K562 (cell line): ENCODE measurements around the gene AGBL1. TPM values are rescaled to one million over a fixed set of nuclear protein-coding genes. Genes with fewer than 3 reads are reported as not detected.

Experiments
- ATAC-seq: fragments of 200-7000 bp; cut with Tn5 transposase; 3 replicates; pipeline ENCODE4 v1.9.1; 2020; ENCODE audit warnings: moderate library complexity
- BruUV-seq: library from RNA; stranded (reverse); fragments of 400-500 nt; replicated peaks from 2 replicates; lab custom pipeline; 2021; lab: Mats Ljungman, UMichigan
- CTCF ChIA-PET: fragments of 300-600 bp; formaldehyde crosslinking; extraction: SDS; loops from one replicate; lab custom pipeline; 2021; ENCODE audit warnings: low intra/inter-chr PET ratio; lab: Yijun Ruan, JAX
- POLR2A ChIA-PET: fragments of 300-600, 350-650 bp; sonication (Branson Sonifier 250); formaldehyde crosslinking; extraction: SDS; loops from one replicate; lab custom pipeline; 2021; ENCODE audit warnings: antibody characterized with exemption, inconsistent platforms; lab: Yijun Ruan, JAX
- DNase-seq, 4 experiments: peaks; one replicate each; pipeline versions ENCODE4 v3.0.0 to v3.0.0-alpha.2; 2011 to 2018; ENCODE audit warnings: low spot score in 3 of 4, mixed read lengths in 3 of 4; ENCODE audit errors: extremely low read depth in 1 of 4
- FAIRE-seq: peaks from 2 replicates; lab custom pipeline; 2011; peaks lifted over from hg19 to GRCh38; lab: Jason Lieb, UNC
- H2AFZ ChIP-seq: 2 replicates; pipeline ENCODE4 v1.6.0; 2011; ENCODE audit warnings: low read depth, low read length, control low read depth, inconsistent platforms
- H3K27ac ChIP-seq: fragments of 200-600 bp; 3 replicates; pipeline ENCODE4 v1.8.0; 2011; ENCODE audit warnings: low read depth, mild to moderate bottlenecking, control low read depth, inconsistent platforms, low read length, moderate library complexity, mixed read lengths; ENCODE audit errors: extremely low read depth
- H3K27me3 ChIP-seq, 2 experiments: fragments of 300-600 bp in 1 of 2; 2 replicates in 1 of 2; 3 replicates in 1 of 2; pipeline versions ENCODE4 v1.6.0 to v1.8.0; 2011; ENCODE audit warnings: inconsistent platforms in 2 of 2, low read length in 2 of 2, mild to moderate bottlenecking in 1 of 2, mixed read lengths in 1 of 2, moderate library complexity in 1 of 2; ENCODE audit not compliant: control insufficient read depth in 2 of 2, insufficient read depth in 2 of 2
- H3K36me3 ChIP-seq: fragments of 300-600 bp; 3 replicates; pipeline ENCODE4 v1.8.0; 2011; ENCODE audit warnings: mild to moderate bottlenecking, low read length, inconsistent platforms; ENCODE audit not compliant: control insufficient read depth, insufficient read depth
- H3K4me1 ChIP-seq, 2 experiments: fragments of 200-600 bp in 1 of 2; replicated peaks in 1 of 2; 2 replicates in 1 of 2; 3 replicates in 1 of 2; pipeline versions ENCODE4 v1.5.1 to v1.8.0; 2011; ENCODE audit warnings: inconsistent platforms in 2 of 2, low read length in 2 of 2, mild to moderate bottlenecking in 1 of 2, mixed read lengths in 1 of 2, moderate library complexity in 1 of 2; ENCODE audit not compliant: control insufficient read depth in 2 of 2, insufficient read depth in 2 of 2
- H3K4me2 ChIP-seq: 2 replicates; pipeline ENCODE4 v1.6.1; 2011; ENCODE audit warnings: low read length, control low read depth, inconsistent platforms, mixed read lengths; ENCODE audit not compliant: insufficient read depth
- H3K4me3 ChIP-seq: fragments of 200-600 bp; sonication (generic), shearing (Covaris generic); 2 replicates; pipeline ENCODE4 v1.5.1; 2016; ENCODE audit warnings: control low read depth, inconsistent platforms
- H3K79me2 ChIP-seq: fragments of 200-600 bp; 3 replicates; pipeline ENCODE4 v1.8.0; 2011; ENCODE audit warnings: low read length, inconsistent platforms; ENCODE audit not compliant: control insufficient read depth, insufficient read depth
- H3K9ac ChIP-seq, 2 experiments: 2 replicates each; pipeline versions ENCODE4 v1.6.0 to v1.6.1; 2011; ENCODE audit warnings: low read depth in 2 of 2, low read length in 2 of 2, control low read depth in 1 of 2, inconsistent platforms in 1 of 2, mild to moderate bottlenecking in 1 of 2, mixed read lengths in 1 of 2; ENCODE audit not compliant: insufficient read depth in 1 of 2
- H3K9me1 ChIP-seq: one replicate; pipeline ENCODE4 v1.6.0; 2011; ENCODE audit warnings: inconsistent platforms, mild to moderate bottlenecking, low read length, moderate library complexity; ENCODE audit not compliant: control insufficient read depth, insufficient read depth
- H3K9me3 ChIP-seq: replicated peaks from 2 replicates; pipeline ENCODE4 v1.5.1; 2011; ENCODE audit warnings: low read depth, low read length, inconsistent platforms; ENCODE audit not compliant: control insufficient read depth, insufficient read depth
- H4K20me1 ChIP-seq: replicated peaks from 2 replicates; pipeline ENCODE4 v1.6.1; 2011; ENCODE audit warnings: low read length, inconsistent platforms, mixed read lengths; ENCODE audit not compliant: control insufficient read depth, insufficient read depth
- ARID1B ChIP-seq: fragments of 450-650 bp; IDR thresholded peaks from 2 replicates; pipeline ENCODE4 v1.6.1; 2016; ENCODE audit warnings: antibody characterized with exemption, mild to moderate bottlenecking, inconsistent platforms
- BRD4 ChIP-seq: fragments of 200-600 bp; sonication (generic); IDR thresholded peaks from 2 replicates; pipeline ENCODE4 v1.6.1; 2017; ENCODE audit warnings: inconsistent platforms
- BRF1 ChIP-seq: IDR thresholded peaks from 3 replicates; pipeline ENCODE4 v1.6.1; 2011; ENCODE audit warnings: borderline replicate concordance, mild to moderate bottlenecking; ENCODE audit not compliant: insufficient read length; ENCODE audit errors: extremely low read depth
- ETV1 ChIP-seq: fragments of 450-650 bp; conservative IDR thresholded peaks from 2 replicates; pipeline ENCODE4 v1.6.1; 2016; ENCODE audit warnings: missing genetic modification characterization, control low read depth, low read depth, missing compliant biosample characterization
- HNRNPH1 ChIP-seq: fragments of 200-400 bp; formaldehyde crosslinking; optimal IDR thresholded peaks from 2 replicates; pipeline ENCODE3; 2017; ENCODE audit warnings: low read depth, mild to moderate bottlenecking, low read length, moderate library complexity
- MYC ChIP-seq, 2 experiments: fragments of 250-450 bp in 1 of 2; sonication (Bioruptor Pico) in 1 of 2; IDR thresholded peaks; 2 replicates each; pipeline versions ENCODE4 v1.5.1 to v1.6.1; 2012 to 2021; ENCODE audit warnings: low read depth in 2 of 2, borderline replicate concordance in 1 of 2, improper control_type of control experiment in 1 of 2, low read length in 1 of 2, mild to moderate bottlenecking in 1 of 2, moderate library complexity in 1 of 2
- POLR2AphosphoS2 ChIP-seq: IDR thresholded peaks from 2 replicates; pipeline ENCODE4 v1.6.1; 2012; ENCODE audit warnings: low read length, improper control_type of control experiment
- PRMT5 ChIP-seq: sonication (generic); formaldehyde crosslinking; IDR thresholded peaks from 2 replicates; pipeline ENCODE4 v1.5.0; 2020; ENCODE audit warnings: missing genetic modification reagents
- PURB ChIP-seq: sonication (generic); formaldehyde crosslinking; IDR thresholded peaks from 2 replicates; pipeline ENCODE4 v1.9.0; 2021; ENCODE audit warnings: low read depth, mild to moderate bottlenecking, missing genetic modification reagents
- RBM34 ChIP-seq: fragments of 200-400 bp; formaldehyde crosslinking; IDR thresholded peaks from 2 replicates; pipeline ENCODE4 v1.6.1; 2018; ENCODE audit warnings: low read length, borderline replicate concordance; ENCODE audit not compliant: insufficient read depth
- RCOR1 ChIP-seq, 2 experiments: IDR thresholded peaks; 2 replicates each; pipeline ENCODE4 v1.6.1; 2012; ENCODE audit warnings: low read depth in 2 of 2, low read length in 2 of 2, borderline replicate concordance in 1 of 2, improper control_type of control experiment in 1 of 2
- RHOXF2B ChIP-seq: fragments of 250-450 bp; sonication (Bioruptor Pico); conservative IDR thresholded peaks from 2 replicates; pipeline ENCODE4 v1.5.1; 2021
- SAP30 ChIP-seq: fragments of 200-600 bp; sonication (generic); IDR thresholded peaks from 2 replicates; pipeline ENCODE4 v1.6.1; 2012; ENCODE audit warnings: borderline replicate concordance, low read depth, mild to moderate bottlenecking, moderate library complexity, low read length, control low read depth, inconsistent platforms; ENCODE audit not compliant: insufficient read depth, poor library complexity, severe bottlenecking
- SNIP1 ChIP-seq: fragments of 450-650 bp; IDR thresholded peaks from 2 replicates; pipeline ENCODE4 v1.7.1; 2017; ENCODE audit warnings: low read depth, mild to moderate bottlenecking
- TOE1 ChIP-seq, 2 experiments: fragments of 450-650 bp in 1 of 2; sonication (generic) in 1 of 2; formaldehyde crosslinking in 1 of 2; IDR thresholded peaks; 2 replicates each; pipeline versions ENCODE4 v1.7.1 to v1.8.0; 2016 to 2022; ENCODE audit warnings: borderline replicate concordance in 2 of 2, mild to moderate bottlenecking in 2 of 2, antibody characterized with exemption in 1 of 2, inconsistent platforms in 1 of 2, low read depth in 1 of 2, missing genetic modification reagents in 1 of 2, moderate library complexity in 1 of 2
- ZNF12 ChIP-seq: sonication (generic); formaldehyde crosslinking; IDR thresholded peaks from 2 replicates; pipeline ENCODE4 v1.4.0; 2020; ENCODE audit warnings: mild to moderate bottlenecking, missing genetic modification reagents
- ZNF184 ChIP-seq: sonication (generic); formaldehyde crosslinking; IDR thresholded peaks from 2 replicates; pipeline ENCODE4 v1.5.0; 2020; ENCODE audit warnings: missing genetic modification reagents
- ZNF77 ChIP-seq: fragments of 250-450 bp; sonication (Bioruptor Pico); IDR thresholded peaks from 2 replicates; pipeline ENCODE4 v1.5.0; 2020
- WGBS: fragments of 100-300 bp; shearing (Covaris generic); methylation state at CpG from one replicate; pipeline ENCODE4 v1.1.6; 2016; ENCODE audit warnings: low coverage, mixed read lengths; ENCODE audit not compliant: insufficient coverage; ENCODE audit errors: missing lambda C conversion rate; 5-methylcytosine and 5-hydroxymethylcytosine counted together
- in situ Hi-C: fragments of 300-500 bp; cut with MboI; formaldehyde crosslinking; loops from 4 replicates; pipeline ENCODE4 v1.15.0; 2018; ENCODE audit warnings: inconsistent platforms, mixed read lengths
- intact Hi-C: fragments of 100-400 bp; cut with micrococcal nuclease; formaldehyde crosslinking; loops from 2 replicates; pipeline ENCODE4 v1.14.2; 2022
- polyA plus RNA-seq, 8 experiments: library from polyadenylated mRNA; depleted of rRNA in 4 of 8; stranded (reverse) in 5 of 8; unstranded in 3 of 8; fragments of >200 nt; fragmentation: Nextera tagmentation in 2 of 8; fragmentation: Illumina TruSeq in 1 of 8; extraction: Ambion mirVana in 2 of 8; extraction: Trizol in 1 of 8; gene quantifications; 2 replicates each; pipeline versions ENCODE4 v1.2.1 to v1.2.3, GENCODE V29; 2011 to 2014; ENCODE audit warnings: inconsistent platforms in 1 of 8, missing spikeins in 1 of 8
- total RNA-seq, 7 experiments: library from RNA; depleted of rRNA in 6 of 7; stranded (reverse); fragments of >200 nt in 6 of 7; fragmentation: Illumina TruSeq in 2 of 7; extraction: Trizol in 2 of 7; gene quantifications; 2 replicates each; pipeline versions ENCODE4 v1.2.1 to v1.2.3, GENCODE V29; 2011 to 2021; ENCODE audit warnings: low replicate concordance in 1 of 7
- TF ChIP-seq, protein P1 (sequence below): fragments of 450-650 bp; formaldehyde crosslinking; IDR thresholded peaks from 2 replicates; pipeline ENCODE4 v1.4.0; 2020; ENCODE audit warnings: mild to moderate bottlenecking, moderate library complexity

AGBL1 gene
- total and polyA plus RNA-seq, 9 of the 15 experiments (the other 6 are each of a cell fraction or from before 2014, with no cell fraction given): not detected

DNA sequence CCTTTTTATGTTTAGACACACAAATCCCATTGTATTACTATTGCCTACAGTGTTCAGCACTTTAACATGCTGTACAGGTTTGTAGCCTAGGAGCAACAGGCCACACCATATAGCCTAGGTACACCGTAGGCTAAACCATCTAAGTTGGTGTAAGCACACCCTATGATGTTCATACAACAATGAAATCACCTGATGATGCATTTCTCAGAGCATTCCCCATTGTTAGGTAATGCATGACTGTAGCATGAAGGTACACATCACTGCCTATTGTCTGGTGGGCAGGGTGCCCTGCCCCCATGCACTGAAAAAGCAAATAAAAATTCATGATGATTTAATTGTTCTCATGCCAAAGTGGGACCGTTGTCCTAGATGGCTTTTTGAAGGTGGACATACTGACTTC is 183.6 kb downstream of the AGBL1 start (continued):
- no peak for TF ChIP-seq ETV1 (tag)
- no peak for TF ChIP-seq ZNF12
- no peak for TF ChIP-seq SNIP1
- no peak for TF ChIP-seq RBM34
- TF ChIP-seq MYC (IDR thresholded peaks at IDR 0.05; ENCODE audit: low read depth, low read length): no peak
- no peak for TF ChIP-seq MYC (CRISPR knock-in tag; IDR thresholded peaks at IDR 0.05; ENCODE audit: borderline replicate concordance, low read depth)

DNA sequence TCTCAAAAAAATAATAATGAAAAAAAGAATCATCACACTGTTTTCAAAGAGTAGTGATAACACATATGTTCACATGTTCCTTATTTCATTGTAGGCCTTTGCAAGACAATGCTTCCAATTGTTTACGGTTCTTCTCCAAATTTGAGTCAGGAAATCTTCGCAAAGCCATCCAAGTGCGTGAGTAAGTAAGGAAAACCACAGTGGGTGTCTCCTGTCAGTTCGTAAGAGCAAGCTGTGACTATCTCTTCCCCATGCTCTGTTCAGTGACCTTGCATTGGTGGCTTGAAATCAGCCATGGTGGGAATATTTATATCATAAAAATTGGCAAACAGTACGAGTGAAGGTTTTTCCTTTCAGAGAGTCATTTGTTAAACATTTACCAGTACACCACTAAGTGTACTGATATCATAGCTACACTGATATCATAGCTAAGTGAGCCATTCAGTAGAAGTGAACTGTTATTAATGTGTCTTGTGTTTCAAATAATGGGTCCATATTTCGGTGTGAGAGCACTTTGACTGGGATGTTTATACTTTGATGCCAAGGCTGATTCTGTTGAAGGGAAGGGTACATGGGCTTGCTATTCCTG is 187.3 kb downstream of the AGBL1 start:
- intact Hi-C loops: no loop called here
- no TSS peak for BruUV-seq
- TF ChIP-seq SAP30 (no peak), RHOXF2B (no peak), PURB (CRISPR knock-in tag) (no peak), ARID1B (no peak), POLR2AphosphoS2 (no peak), HNRNPH1 (no peak), ZNF184 (CRISPR knock-in tag) (no peak), RCOR1 (IDR thresholded peaks at IDR 0.05; ENCODE audit: borderline replicate concordance in 1 of 2, low read depth in 2 of 2, low read length in 2 of 2) (no peak), TOE1 (IDR thresholded peaks at IDR 0.05; ENCODE audit: borderline replicate concordance) (no peak), TOE1 (CRISPR knock-in tag; IDR thresholded peaks at IDR 0.05; ENCODE audit: borderline replicate concordance, low read depth) (no peak), BRF1 (no peak), PRMT5 (CRISPR knock-in tag) (no peak), BRD4 (no peak), ZNF77 (CRISPR knock-in tag) (no peak)
- TF ChIP-seq, protein P1, sequence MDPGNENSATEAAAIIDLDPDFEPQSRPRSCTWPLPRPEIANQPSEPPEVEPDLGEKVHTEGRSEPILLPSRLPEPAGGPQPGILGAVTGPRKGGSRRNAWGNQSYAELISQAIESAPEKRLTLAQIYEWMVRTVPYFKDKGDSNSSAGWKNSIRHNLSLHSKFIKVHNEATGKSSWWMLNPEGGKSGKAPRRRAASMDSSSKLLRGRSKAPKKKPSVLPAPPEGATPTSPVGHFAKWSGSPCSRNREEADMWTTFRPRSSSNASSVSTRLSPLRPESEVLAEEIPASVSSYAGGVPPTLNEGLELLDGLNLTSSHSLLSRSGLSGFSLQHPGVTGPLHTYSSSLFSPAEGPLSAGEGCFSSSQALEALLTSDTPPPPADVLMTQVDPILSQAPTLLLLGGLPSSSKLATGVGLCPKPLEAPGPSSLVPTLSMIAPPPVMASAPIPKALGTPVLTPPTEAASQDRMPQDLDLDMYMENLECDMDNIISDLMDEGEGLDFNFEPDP (CRISPR knock-in tag): no peak

More for the DNA sequence above, 187.3 kb downstream of the AGBL1 start:
- Histone ChIP-seq H3K27ac (no peak overlapping the region), H3K27me3 (no peaks in the 10 kb centered on the region), H3K4me2 (no peak overlapping the region), H3K4me1 (no peaks in the 10 kb centered on the region), H3K9me3 (peaks cover 2% of the 10 kb centered on the region; the same call in 1 of the 2 replicates), H2AFZ (no peak overlapping the region), H3K9ac (no peak overlapping the region), H3K9me1 (no peaks in the 10 kb centered on the region), H3K36me3 (no peaks in the 10 kb centered on the region), H3K4me3 (no peak overlapping the region), H3K79me2 (no peaks in the 10 kb centered on the region), H4K20me1 (no peaks in the 10 kb centered on the region)
- ATAC-seq (no peak), DNase-seq (no peak), FAIRE-seq (no peak)
- in situ Hi-C loops: no loop called here
- ChIA-PET POLR2A (no interaction called here), CTCF (no interaction called here)
- WGBS: 1% methylated on average over 6 of the region's 6 CpGs
